GM18526 (cell line): Measurements from ENCODE around the gene APLP1.

Source experiments
- POLR2A ChIP-seq: IDR thresholded peaks from 3 replicates; pipeline ENCODE4 v1.6.1; 2011; ENCODE audit not compliant: insufficient read length; ENCODE audit errors: extremely low read depth

The APLP1 gene

DNA sequence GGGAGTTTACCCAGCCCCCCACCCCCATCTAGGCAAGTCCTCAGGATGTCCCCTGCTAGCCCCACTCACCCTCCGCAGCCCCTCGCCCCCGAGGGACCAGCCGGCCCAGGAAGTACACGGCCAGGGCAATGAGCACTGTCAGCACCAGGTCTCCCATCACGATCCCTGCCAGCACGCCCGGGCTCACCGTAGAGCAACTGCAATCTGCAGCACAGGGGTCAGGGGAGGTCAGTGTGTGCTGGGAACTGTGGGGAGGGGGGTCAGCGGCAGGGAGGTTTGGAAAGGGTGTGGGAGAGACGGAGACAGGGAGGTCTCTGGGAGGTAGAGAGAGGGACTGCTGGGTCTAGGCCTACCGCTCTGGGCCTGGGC, 39.0 kb downstream of the APLP1 start:
- no peak for TF ChIP-seq POLR2A

DNA sequence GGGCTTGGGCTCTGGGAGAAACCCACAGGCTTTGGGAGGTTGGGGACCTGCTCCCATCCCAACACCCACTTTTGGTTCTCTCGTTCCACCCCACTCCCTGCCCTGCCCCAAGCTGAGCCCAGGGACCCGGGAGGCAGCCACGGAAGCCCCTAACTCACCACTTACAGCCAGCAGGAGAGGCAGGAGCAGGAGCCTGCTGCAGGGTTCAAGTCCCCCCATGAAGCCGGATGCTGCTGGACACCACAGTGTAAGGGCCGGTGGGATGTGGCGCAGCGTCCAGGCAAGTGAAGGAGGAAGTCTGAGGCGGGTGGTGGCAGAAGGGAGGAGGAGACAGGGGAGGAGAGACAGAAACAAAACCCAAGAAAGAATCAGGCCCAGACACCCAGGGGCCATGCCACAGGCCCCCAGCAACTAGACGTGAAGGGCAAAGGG, 39.7 kb downstream of the APLP1 start, which contains the start of gene TYROBP:
TSS of gene TYROBP (minus strand) at position 286 of the 432 bp plus-strand sequence. CDS start at position 219, 67 bp downstream.
- no peak for TF ChIP-seq POLR2A

DNA sequence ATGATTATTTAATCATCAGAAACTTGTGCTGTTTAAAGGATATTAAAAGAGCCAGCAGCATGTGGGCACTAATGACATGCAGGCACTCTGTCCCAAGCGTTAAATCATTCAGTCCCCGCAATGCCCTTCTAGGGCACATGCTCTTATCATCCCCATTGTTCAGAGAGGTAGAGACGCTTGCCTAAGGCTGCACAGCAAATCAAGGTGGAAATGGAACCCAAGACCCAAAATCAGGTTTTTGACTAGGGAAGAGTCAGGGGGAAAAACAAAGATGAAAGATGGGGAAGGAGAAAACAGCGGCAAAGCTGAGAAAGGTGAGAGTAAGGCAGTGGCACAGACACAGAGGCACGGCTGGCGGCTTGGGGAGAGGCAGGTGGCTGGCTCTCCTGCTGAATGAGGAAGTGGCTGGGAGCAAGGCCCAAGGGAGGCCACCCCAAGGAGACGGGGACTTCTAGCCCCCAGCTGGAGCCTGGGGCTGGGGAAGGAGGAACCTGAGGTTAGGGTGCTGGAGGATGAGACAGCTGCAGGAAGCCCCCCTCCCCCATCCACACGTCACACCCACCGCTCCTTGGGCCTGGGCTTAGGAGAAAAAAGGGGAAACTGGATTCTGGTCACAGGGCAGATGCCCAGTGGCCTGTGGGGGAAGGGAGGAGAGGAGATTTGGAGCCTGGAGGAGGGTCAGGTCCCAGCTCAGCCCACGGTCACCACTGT, 40.8 kb downstream of the APLP1 start:
- TF ChIP-seq POLR2A, result peak; percentile 39

DNA sequence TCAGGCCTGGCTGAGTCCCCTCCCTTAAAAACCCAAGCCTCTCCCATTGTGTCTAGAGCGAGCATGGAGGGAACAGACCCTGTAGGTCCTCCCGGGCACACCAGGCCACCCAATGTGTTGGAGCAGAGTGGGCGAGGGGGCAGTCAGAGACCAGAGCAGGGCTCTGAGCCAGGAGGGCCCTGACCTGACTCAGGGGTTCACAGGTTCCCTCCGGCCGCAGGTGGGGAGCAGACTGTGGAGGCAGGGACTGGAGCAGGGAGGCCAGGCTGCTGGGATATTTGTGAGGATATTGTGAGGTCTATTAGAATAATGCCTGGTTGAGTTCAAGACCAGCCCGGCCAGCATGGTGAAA, 41.3 kb downstream of the APLP1 start:
- no peak for TF ChIP-seq POLR2A

DNA sequence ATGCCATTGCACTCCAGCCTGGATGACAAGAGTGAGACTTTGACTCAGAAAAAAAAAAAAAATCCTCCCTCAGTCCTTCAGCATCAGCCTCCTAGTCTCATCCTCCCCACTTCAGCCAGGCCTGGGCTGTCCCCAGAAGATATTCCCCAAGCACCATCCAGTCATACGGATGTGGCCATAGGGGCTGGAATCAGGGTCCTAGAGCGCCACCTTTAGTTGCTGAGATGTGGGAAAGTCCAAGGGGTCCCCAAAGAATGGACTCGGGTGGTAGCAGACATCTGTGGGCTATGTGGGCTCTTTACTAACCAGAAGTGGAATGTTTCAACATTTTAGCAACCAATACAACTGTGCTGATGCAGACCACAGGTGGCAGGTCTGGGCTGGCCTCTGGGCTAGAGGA, 42.8 kb downstream of the APLP1 start:
- no peak for TF ChIP-seq POLR2A

DNA sequence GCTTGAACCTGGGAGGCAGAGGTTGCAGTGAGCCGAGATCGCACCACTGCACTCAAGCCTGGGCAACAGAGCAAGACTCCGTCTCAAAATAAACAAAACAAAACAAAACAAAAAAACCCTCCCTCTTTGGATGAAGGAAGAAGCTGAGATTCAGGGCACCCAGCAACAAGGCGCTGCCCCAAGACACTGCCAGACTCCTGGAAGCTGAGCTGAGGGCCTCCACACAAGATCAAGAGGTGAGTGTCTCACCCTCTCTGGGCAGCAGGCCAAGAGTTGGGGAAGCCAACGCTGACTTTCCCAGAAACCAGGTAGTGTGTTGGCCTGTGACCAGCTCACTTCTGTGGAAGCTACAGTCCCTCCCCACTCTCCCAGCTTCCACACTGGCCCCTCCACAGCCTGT, 43.4 kb downstream of the APLP1 start:
- TF ChIP-seq POLR2A, result no peak

DNA sequence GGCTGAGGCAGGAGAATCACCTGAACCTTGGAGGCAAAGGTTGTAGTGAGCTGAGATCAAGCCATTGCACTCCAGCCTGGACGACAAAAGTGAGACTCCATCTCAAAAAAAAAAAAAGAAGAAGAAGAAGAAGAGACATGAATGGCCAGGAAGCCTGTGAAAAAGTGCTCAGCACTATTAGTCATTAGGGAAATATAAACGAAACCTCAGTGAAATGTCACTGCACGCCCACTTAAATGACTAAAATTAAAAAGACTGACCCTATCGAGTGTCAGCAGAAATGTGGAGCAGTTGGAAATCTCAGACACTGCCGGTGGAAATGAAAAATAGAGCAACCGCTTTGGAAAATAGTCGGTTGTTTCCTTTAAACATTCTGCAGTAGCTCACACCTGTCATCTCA, 45.2 kb downstream of the APLP1 start:
- no peak for TF ChIP-seq POLR2A

DNA sequence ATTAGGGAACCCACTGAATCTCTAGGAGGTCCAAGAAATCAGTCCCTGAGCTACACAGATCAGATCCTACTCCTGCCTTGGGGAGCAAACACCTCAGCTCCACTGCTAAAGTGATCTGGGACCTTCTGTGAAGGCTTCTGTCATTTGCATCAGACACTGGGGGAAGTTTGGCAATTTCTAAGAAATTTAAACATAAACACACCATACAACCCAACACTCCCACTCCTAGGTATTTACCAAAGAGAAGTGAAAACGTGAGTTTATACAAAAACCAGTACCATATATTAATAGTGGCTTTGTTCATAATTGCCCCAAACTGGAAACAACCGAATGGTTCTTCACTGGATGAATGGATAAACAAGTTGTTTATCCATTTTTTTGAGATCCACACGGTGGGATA, 47.1 kb downstream of the APLP1 start:
- TF ChIP-seq POLR2A, result no peak

DNA sequence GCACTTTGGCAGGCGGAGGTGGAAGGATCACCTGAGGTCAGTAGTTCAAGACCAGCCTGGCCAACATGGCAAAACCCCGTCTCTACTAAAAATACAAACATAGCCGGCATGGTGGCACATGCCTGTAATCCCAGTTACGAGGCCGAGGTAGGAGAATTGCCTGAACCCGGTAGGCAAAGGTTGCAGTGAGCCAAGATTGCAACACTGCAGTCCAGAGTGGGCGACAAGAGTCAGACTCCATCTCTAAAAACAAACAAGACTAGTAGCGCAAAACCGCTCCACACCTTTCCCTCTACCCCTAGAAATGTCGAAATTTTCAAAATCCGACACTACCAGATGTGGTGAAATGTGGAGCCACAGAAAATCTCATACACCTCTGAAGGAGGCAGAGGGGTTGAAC, 50.9 kb downstream of the APLP1 start:
- TF ChIP-seq POLR2A, result no peak

DNA sequence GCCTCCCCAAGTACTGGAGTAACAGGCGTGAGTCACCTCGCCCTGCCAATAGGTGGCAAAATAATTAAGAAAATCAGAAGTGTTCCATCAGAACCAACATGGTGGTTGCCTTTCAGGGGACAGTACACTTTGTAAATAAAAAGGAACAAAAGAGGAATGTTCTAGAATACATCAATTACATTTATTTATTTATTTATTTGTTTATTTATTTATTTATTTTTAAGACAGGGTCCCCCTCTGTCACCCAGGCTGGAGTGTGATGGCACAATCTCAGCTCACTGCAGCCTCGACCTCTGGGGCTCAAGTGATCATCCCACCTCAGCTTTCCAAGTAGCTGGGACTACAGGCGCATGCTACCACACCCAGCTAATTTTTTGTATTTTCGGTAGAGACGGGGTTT, 52.6 kb downstream of the APLP1 start:
- no peak for TF ChIP-seq POLR2A

DNA sequence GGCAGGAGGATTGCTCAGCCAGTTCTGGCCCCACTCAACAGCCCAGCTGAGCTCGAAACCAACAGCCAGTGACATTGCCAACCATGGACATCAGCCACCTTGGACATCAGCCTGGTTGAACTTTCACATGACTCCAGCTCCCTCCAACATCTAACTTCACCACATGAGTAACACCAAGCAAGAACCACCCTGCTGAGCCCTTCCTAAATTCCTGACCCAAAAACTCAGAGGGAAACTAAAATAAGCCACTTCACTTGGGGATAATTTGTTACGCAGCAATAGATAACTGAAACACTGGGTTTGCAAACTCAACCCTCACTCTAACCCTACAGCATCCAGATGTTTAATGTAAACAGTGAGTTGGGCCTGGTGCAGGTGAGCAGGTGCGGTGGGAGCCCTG, 57.1 kb downstream of the APLP1 start:
- TF ChIP-seq POLR2A, result no peak

DNA sequence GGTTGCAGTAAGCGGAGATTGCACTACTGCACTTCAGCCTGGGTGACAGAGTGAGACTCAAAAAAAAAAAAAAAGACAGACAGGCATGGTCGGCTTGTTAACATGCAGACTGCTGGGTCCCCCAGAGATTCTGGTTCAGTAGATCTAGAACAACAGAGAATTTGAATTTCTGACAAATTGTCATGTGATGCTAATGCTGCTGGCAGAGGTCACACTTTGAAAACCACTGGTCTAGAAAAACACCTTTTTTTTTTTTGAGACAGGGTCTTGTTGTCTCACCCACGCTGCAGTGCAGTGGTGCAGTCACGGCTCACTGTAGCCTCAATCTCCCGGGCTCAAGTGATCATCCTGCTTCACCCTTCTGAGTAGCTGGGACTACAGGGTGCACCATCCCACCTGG, 60.1 kb downstream of the APLP1 start:
- TF ChIP-seq POLR2A, result no peak
